Measurements from ENCODE around the gene PRDM15. TPM values are rescaled to one million over a fixed set of nuclear protein-coding genes. Genes with fewer than 3 reads are reported as not detected.

Gene PRDM15
- total and polyA plus RNA-seq, 2 experiments from 2014 or later: 3.0 to 10.6 TPM

DNA sequence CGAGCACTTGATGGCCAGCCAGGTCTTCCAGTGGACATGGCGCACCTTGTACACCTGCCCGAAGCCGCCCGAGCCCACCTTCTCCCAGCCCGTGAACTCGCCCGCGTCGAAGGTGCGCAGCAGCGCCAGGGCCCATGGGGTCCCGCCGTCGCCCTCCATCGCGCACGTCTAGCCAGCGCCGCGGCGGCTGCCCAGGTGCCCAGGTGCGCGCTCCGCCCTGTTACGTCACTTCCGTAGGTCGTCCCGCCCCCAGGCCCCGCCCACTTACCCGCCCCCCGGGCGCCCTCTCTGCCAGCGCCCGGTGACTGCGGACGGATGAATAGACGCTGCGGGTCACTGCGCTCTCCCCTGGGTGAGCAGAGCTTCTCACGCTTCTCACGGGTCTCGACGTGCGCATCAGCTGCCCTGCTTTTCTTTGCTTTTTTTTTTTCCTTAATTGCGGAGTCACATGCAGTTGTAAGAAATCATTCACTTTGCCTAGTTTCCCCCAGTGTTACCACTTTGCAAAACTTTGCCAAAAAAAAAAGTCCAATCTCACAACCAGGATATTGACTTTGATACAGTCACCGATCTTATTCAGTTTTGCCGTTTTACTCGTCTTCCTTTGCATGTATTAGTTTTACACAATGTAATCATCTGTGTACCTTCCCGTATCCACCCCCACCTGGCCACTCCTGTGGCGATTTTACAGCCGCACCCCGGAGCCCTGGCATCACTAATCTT, 112.1 kb downstream of the PRDM15 start, which contains the start of gene RIPK4:
TSS of gene RIPK4 (minus strand) at position 170 of the 723 bp plus-strand sequence. CDS start at position 159, 11 bp downstream.
- peak; percentile 36 for ATAC-seq
- peak; percentile 91 for DNase-seq (ENCODE audit: low spot score)
- H3K9me3 Mint-ChIP-seq: 0 out of 3 replicates have a peak, but pooled peaks cover 2% of the 10 kb centered on the region
- peaks cover 93% of the 10 kb centered on the region for H3K27me3 Mint-ChIP-seq (ENCODE audit: insufficient read depth, low read depth, poor library complexity)
- peaks cover 96% of the 10 kb centered on the region for H3K27me3 ChIP-seq (ENCODE audit: insufficient read depth)
- H3K9me2 ChIP-seq (ENCODE audit: insufficient read depth): no peaks in the 10 kb centered on the region
- H3K4me1 Mint-ChIP-seq: peaks cover 75% of the 10 kb centered on the region
- no peak within 1 kb of the TSS for H3K27ac ChIP-seq (ENCODE audit: low read depth)
- peaks cover 49% of the 10 kb centered on the region for H3K4me1 ChIP-seq (ENCODE audit: insufficient read depth)
- peaks cover 19% of the 10 kb centered on the region for H4K20me1 ChIP-seq (replicated peaks; ENCODE audit: insufficient read depth)
- peak within 1 kb of the TSS; percentile 79 for H3K4me3 Mint-ChIP-seq
- H3K79me2 ChIP-seq (replicated peaks; ENCODE audit: insufficient read depth): peaks cover 17% of the 10 kb centered on the region
- no peaks in the 10 kb centered on the region; the same call in 1 of the 2 replicates for H3K36me3 ChIP-seq (ENCODE audit: insufficient read depth)
- H3K4me2 ChIP-seq: peak within 1 kb of the TSS; percentile 93
- TF ChIP-seq CREB1 (CRISPR knock-in tag; IDR thresholded peaks at IDR 0.05; ENCODE audit: low read depth) (peak; percentile 88), POLR2AphosphoS5 (IDR thresholded peaks at IDR 0.05; ENCODE audit: low read depth) (peak; percentile 80)
- TF ChIP-seq, protein P1, sequence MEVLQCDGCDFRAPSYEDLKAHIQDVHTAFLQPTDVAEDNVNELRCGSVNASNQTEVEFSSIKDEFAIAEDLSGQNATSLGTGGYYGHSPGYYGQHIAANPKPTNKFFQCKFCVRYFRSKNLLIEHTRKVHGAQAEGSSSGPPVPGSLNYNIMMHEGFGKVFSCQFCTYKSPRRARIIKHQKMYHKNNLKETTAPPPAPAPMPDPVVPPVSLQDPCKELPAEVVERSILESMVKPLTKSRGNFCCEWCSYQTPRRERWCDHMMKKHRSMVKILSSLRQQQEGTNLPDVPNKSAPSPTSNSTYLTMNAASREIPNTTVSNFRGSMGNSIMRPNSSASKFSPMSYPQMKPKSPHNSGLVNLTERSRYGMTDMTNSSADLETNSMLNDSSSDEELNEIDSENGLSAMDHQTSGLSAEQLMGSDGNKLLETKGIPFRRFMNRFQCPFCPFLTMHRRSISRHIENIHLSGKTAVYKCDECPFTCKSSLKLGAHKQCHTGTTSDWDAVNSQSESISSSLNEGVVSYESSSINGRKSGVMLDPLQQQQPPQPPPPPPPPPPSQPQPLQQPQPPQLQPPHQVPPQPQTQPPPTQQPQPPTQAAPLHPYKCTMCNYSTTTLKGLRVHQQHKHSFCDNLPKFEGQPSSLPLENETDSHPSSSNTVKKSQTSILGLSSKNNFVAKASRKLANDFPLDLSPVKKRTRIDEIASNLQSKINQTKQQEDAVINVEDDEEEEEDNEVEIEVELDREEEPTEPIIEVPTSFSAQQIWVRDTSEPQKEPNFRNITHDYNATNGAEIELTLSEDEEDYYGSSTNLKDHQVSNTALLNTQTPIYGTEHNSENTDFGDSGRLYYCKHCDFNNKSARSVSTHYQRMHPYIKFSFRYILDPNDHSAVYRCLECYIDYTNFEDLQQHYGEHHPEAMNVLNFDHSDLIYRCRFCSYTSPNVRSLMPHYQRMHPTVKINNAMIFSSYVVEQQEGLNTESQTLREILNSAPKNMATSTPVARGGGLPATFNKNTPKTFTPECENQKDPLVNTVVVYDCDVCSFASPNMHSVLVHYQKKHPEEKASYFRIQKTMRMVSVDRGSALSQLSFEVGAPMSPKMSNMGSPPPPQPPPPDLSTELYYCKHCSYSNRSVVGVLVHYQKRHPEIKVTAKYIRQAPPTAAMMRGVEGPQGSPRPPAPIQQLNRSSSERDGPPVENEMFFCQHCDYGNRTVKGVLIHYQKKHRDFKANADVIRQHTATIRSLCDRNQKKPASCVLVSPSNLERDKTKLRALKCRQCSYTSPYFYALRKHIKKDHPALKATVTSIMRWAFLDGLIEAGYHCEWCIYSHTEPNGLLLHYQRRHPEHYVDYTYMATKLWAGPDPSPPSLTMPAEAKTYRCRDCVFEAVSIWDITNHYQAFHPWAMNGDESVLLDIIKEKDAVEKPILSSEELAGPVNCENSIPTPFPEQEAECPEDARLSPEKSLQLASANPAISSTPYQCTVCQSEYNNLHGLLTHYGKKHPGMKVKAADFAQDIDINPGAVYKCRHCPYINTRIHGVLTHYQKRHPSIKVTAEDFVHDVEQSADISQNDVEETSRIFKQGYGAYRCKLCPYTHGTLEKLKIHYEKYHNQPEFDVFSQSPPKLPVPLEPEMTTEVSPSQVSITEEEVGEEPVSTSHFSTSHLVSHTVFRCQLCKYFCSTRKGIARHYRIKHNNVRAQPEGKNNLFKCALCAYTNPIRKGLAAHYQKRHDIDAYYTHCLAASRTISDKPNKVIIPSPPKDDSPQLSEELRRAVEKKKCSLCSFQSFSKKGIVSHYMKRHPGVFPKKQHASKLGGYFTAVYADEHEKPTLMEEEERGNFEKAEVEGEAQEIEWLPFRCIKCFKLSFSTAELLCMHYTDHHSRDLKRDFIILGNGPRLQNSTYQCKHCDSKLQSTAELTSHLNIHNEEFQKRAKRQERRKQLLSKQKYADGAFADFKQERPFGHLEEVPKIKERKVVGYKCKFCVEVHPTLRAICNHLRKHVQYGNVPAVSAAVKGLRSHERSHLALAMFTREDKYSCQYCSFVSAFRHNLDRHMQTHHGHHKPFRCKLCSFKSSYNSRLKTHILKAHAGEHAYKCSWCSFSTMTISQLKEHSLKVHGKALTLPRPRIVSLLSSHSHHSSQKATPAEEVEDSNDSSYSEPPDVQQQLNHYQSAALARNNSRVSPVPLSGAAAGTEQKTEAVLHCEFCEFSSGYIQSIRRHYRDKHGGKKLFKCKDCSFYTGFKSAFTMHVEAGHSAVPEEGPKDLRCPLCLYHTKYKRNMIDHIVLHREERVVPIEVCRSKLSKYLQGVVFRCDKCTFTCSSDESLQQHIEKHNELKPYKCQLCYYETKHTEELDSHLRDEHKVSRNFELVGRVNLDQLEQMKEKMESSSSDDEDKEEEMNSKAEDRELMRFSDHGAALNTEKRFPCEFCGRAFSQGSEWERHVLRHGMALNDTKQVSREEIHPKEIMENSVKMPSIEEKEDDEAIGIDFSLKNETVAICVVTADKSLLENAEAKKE (CRISPR knock-in tag; IDR thresholded peaks at IDR 0.05): no peak
- TF ChIP-seq, protein P2, sequence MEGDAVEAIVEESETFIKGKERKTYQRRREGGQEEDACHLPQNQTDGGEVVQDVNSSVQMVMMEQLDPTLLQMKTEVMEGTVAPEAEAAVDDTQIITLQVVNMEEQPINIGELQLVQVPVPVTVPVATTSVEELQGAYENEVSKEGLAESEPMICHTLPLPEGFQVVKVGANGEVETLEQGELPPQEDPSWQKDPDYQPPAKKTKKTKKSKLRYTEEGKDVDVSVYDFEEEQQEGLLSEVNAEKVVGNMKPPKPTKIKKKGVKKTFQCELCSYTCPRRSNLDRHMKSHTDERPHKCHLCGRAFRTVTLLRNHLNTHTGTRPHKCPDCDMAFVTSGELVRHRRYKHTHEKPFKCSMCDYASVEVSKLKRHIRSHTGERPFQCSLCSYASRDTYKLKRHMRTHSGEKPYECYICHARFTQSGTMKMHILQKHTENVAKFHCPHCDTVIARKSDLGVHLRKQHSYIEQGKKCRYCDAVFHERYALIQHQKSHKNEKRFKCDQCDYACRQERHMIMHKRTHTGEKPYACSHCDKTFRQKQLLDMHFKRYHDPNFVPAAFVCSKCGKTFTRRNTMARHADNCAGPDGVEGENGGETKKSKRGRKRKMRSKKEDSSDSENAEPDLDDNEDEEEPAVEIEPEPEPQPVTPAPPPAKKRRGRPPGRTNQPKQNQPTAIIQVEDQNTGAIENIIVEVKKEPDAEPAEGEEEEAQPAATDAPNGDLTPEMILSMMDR (conservative IDR thresholded peaks at IDR 0.05; ENCODE audit: low read depth in 2 of 2): no peak; a peak in 1 of 4 replicates
- H2AFZ ChIP-seq: peak within 1 kb of the TSS; percentile 23; the same call in 1 of the 2 replicates
- H3K4me3 ChIP-seq: peak within 1 kb of the TSS; percentile 77
- H3K36me3 Mint-ChIP-seq (ENCODE audit: low read depth): no peaks in the 10 kb centered on the region; the same call in 2 of the 3 replicates
- H3K27ac Mint-ChIP-seq: no peak within 1 kb of the TSS
- H3F3A ChIP-seq (replicated peaks; ENCODE audit: low read depth): no peaks in the 10 kb centered on the region; the same call in 1 of the 2 replicates

Measured in GM23338 (cell line).